AML-193 (cell line): ENCODE results near the gene TRIM9.
"Not testable (repeated sequence)": the region's sequence is repeated elsewhere in the genome, so short reads cannot be mapped to it uniquely, and the experiment has no call there.

ENCODE experiments used
- DNase-seq, 2 experiments: peaks; one replicate each; lab custom pipeline; 2025; lab: John Stamatoyannopoulos, UW

TRIM9 gene

GRCh38 chr14:51004801-51005526 lies 89.9 kb downstream of the TRIM9 start:
- no peak for DNase-seq

GRCh38 chr14:51004352-51004800 lies 90.5 kb downstream of the TRIM9 start:
- peak; percentile 11 to 17 for DNase-seq

GRCh38 chr14:51002406-51002999 lies 92.4 kb downstream of the TRIM9 start:
- no peak for DNase-seq

GRCh38 chr14:51000566-51000965 lies 94.3 kb downstream of the TRIM9 start:
- DNase-seq = no peak

GRCh38 chr14:50999726-51000125 lies 95.2 kb downstream of the TRIM9 start:
- no peak for DNase-seq

- no peak for DNase-seq
Measured at GRCh38 chr14:50998612-50999011, 96.3 kb downstream of the TRIM9 start.

- no peak for DNase-seq
Measured at GRCh38 chr14:50997712-50998111, 97.2 kb downstream of the TRIM9 start.

- not testable (repeated sequence) for DNase-seq
Measured at GRCh38 chr14:50994158-50994557, 100.7 kb downstream of the TRIM9 start.

- DNase-seq = no peak
Measured at GRCh38 chr14:50985859-50986331, 109.0 kb downstream of the TRIM9 start.

GRCh38 chr14:50985124-50985858 lies 109.6 kb downstream of the TRIM9 start:
- DNase-seq = no peak

- no peak for DNase-seq
Measured at GRCh38 chr14:50984036-50984710, 110.7 kb downstream of the TRIM9 start.

GRCh38 chr14:50979941-50980850 lies 114.7 kb downstream of the TRIM9 start:
- no peak for DNase-seq

GRCh38 chr14:50978888-50979287 lies 116.0 kb downstream of the TRIM9 start:
- DNase-seq = no peak

- DNase-seq = no peak
Measured at GRCh38 chr14:50978529-50978871, 116.4 kb downstream of the TRIM9 start.

GRCh38 chr14:50977863-50978528 lies 116.9 kb downstream of the TRIM9 start:
- DNase-seq = no peak

GRCh38 chr14:50974118-50974517 lies 120.8 kb downstream of the TRIM9 start:
- DNase-seq = no peak

GRCh38 chr14:50972734-50973133 lies 122.2 kb downstream of the TRIM9 start:
- DNase-seq = no peak

- DNase-seq = no peak
Measured at GRCh38 chr14:50970886-50971781, 123.8 kb downstream of the TRIM9 start.

- DNase-seq = peak; percentile 40 to 62
Measured at GRCh38 chr14:50967790-50968189, 127.1 kb downstream of the TRIM9 start.

GRCh38 chr14:50967103-50967502 lies 127.8 kb downstream of the TRIM9 start:
- DNase-seq = no peak
